IMR-90 (cell line): ENCODE measurements around the gene EMCN. TPM values are rescaled to one million over a fixed set of nuclear protein-coding genes. Genes with fewer than 3 reads are reported as not detected.
A peak's percentile ranks its signal among the peaks of the same experiment; 100 is the strongest.

Source experiments
- ATAC-seq: fragments of 200-7000 bp; cut with Tn5 transposase; 2 replicates; pipeline ENCODE4 v1.9.1; 2020; ENCODE audit warnings: low read depth, mild to moderate bottlenecking, moderate library complexity
- Bru-seq: library from RNA; stranded (reverse); fragments of 400-500 nt; gene quantifications from one replicate; lab custom pipeline; 2021; lab: Mats Ljungman, UMichigan
- BruChase-seq, 2 experiments: library from RNA; stranded (reverse); fragments of 400-500 nt; gene quantifications; one replicate each; lab custom pipeline; 2021; lab: Mats Ljungman, UMichigan
- BruUV-seq: library from RNA; stranded (reverse); fragments of 400-500 nt; replicated peaks from 2 replicates; lab custom pipeline; 2021; lab: Mats Ljungman, UMichigan
- CTCF ChIA-PET: fragments of 300-600 bp; formaldehyde crosslinking; extraction: SDS; loops from one replicate; lab custom pipeline; 2021; ENCODE audit warnings: antibody characterized with exemption; lab: Yijun Ruan, JAX
- POLR2A ChIA-PET: fragments of 300-600 bp; sonication (Branson Sonifier 250); formaldehyde crosslinking; loops from one replicate; lab custom pipeline; 2022; ENCODE audit warnings: antibody characterized with exemption; ENCODE audit not compliant: unreplicated experiment; lab: Charles Lee
- DNase-seq: peaks from one replicate; pipeline ENCODE4 v3.0.0; 2013
- H2AFZ ChIP-seq: replicated peaks from 2 replicates; pipeline ENCODE3; 2013; ENCODE audit warnings: low read length, mild to moderate bottlenecking; ENCODE audit not compliant: poor library complexity
- H2AK5ac ChIP-seq: 2 replicates; pipeline ENCODE4 v1.6.1; 2013; ENCODE audit warnings: low read depth, low read length, inconsistent platforms
- H2AK9ac ChIP-seq: replicated peaks from 2 replicates; pipeline ENCODE3; 2013; ENCODE audit warnings: mild to moderate bottlenecking, low read depth, low read length, moderate library complexity; ENCODE audit not compliant: poor library complexity
- H2BK120ac ChIP-seq: 2 replicates; pipeline ENCODE4 v1.6.1; 2013; ENCODE audit warnings: low read depth, low read length, inconsistent platforms
- H2BK15ac ChIP-seq: 3 replicates; pipeline ENCODE4 v1.6.1; 2013; ENCODE audit warnings: low read depth, low read length, inconsistent platforms
- H2BK20ac ChIP-seq: 2 replicates; pipeline ENCODE4 v1.6.1; 2013; ENCODE audit warnings: low read depth, mild to moderate bottlenecking, inconsistent platforms, low read length, moderate library complexity
- H2BK5ac ChIP-seq: 2 replicates; pipeline ENCODE4 v1.6.1; 2013; ENCODE audit warnings: mild to moderate bottlenecking, low read depth, low read length, inconsistent platforms; ENCODE audit not compliant: poor library complexity, severe bottlenecking
- H3K14ac ChIP-seq: replicated peaks from 2 replicates; pipeline ENCODE4 v1.6.1; 2013; ENCODE audit warnings: low read depth, low read length, inconsistent platforms
- H3K18ac ChIP-seq: 2 replicates; pipeline ENCODE4 v1.6.1; 2013; ENCODE audit warnings: low read depth, low read length, control low read depth
- H3K23ac ChIP-seq: 2 replicates; pipeline ENCODE4 v1.6.1; 2013; ENCODE audit warnings: low read depth, low read length, inconsistent platforms
- H3K27ac ChIP-seq: 2 replicates; pipeline ENCODE4 v1.5.1; 2013; ENCODE audit warnings: mild to moderate bottlenecking, control low read depth, low read length; ENCODE audit not compliant: insufficient read depth
- H3K27me3 ChIP-seq: 2 replicates; pipeline ENCODE4 v1.6.1; 2013; ENCODE audit warnings: low read length; ENCODE audit not compliant: control insufficient read depth, insufficient read depth
- H3K36me3 ChIP-seq: 2 replicates; pipeline ENCODE4 v1.6.1; 2013; ENCODE audit warnings: low read length, mixed read lengths; ENCODE audit not compliant: control insufficient read depth, insufficient read depth
- H3K4ac ChIP-seq: 2 replicates; pipeline ENCODE4 v1.6.1; 2013; ENCODE audit warnings: low read depth, low read length, inconsistent platforms
- H3K4me1 ChIP-seq: 2 replicates; pipeline ENCODE4 v1.6.1; 2013; ENCODE audit warnings: low read length, mixed read lengths; ENCODE audit not compliant: control insufficient read depth, insufficient read depth
- H3K4me2 ChIP-seq: 2 replicates; pipeline ENCODE4 v1.6.1; 2013; ENCODE audit warnings: low read depth, mild to moderate bottlenecking, control low read depth, low read length, moderate library complexity
- H3K4me3 ChIP-seq: 2 replicates; pipeline ENCODE4 v1.5.1; 2013; ENCODE audit warnings: low read depth, mild to moderate bottlenecking, control low read depth, low read length, moderate library complexity; ENCODE audit not compliant: insufficient read depth
- H3K56ac ChIP-seq: 2 replicates; pipeline ENCODE4 v1.6.1; 2013; ENCODE audit warnings: low read length, inconsistent platforms; ENCODE audit not compliant: insufficient read depth; ENCODE audit errors: extremely low read depth
- H3K79me1 ChIP-seq, 2 experiments: 2 replicates each; pipeline ENCODE4 v1.6.1; 2013; ENCODE audit warnings: low read length in 2 of 2, inconsistent platforms in 1 of 2, low read depth in 1 of 2
- H3K9ac ChIP-seq: 2 replicates; pipeline ENCODE4 v1.6.1; 2013; ENCODE audit warnings: low read depth, low read length, control low read depth
- H3K9me1 ChIP-seq: 2 replicates; pipeline ENCODE4 v1.6.1; 2013; ENCODE audit warnings: low read length, inconsistent platforms; ENCODE audit not compliant: insufficient read depth
- H3K9me3 ChIP-seq: 2 replicates; pipeline ENCODE4 v1.6.1; 2013; ENCODE audit warnings: low read length; ENCODE audit not compliant: control insufficient read depth, insufficient read depth
- H4K20me1 ChIP-seq: 2 replicates; pipeline ENCODE4 v1.6.1; 2013; ENCODE audit warnings: low read length, inconsistent platforms; ENCODE audit not compliant: insufficient read depth
- H4K5ac ChIP-seq: 2 replicates; pipeline ENCODE4 v1.6.1; 2013; ENCODE audit warnings: mild to moderate bottlenecking, low read depth, low read length, control low read depth
- H4K8ac ChIP-seq, 2 experiments: 2 replicates each; pipeline ENCODE4 v1.6.1; 2013; ENCODE audit warnings: low read depth in 2 of 2, low read length in 2 of 2, control low read depth in 1 of 2, inconsistent platforms in 1 of 2
- H4K91ac ChIP-seq: 2 replicates; pipeline ENCODE4 v1.6.1; 2013; ENCODE audit warnings: low read depth, low read length, inconsistent platforms; ENCODE audit not compliant: insufficient read depth
- MAZ ChIP-seq: IDR thresholded peaks from 2 replicates; pipeline ENCODE4 v1.6.1; 2012; ENCODE audit warnings: low read depth, mild to moderate bottlenecking, low read length, improper control_type of control experiment, moderate library complexity, borderline replicate concordance
- RFX5 ChIP-seq: IDR thresholded peaks from 2 replicates; pipeline ENCODE4 v1.8.0; 2012; ENCODE audit warnings: low read depth, mild to moderate bottlenecking, low read length, moderate library complexity
- WGBS, 2 experiments: methylation state at CpG; one replicate each; pipeline versions ENCODE4 v1.1.5 to v1.1.7; 2013; ENCODE audit warnings: missing lambda C conversion rate in 2 of 2; ENCODE audit not compliant: insufficient read length in 1 of 2; ENCODE audit errors: extremely low coverage in 2 of 2; 5-methylcytosine and 5-hydroxymethylcytosine counted together
- dilution Hi-C: fragments of 300-500 bp; cut with HindIII; formaldehyde crosslinking; loops from one replicate; pipeline ENCODE4 v1.14.3; 2018; ENCODE audit warnings: low sequenced_read_pairs; ENCODE audit not compliant: unreplicated experiment
- in situ Hi-C: fragments of 300-500 bp; cut with MboI; formaldehyde crosslinking; loops from 3 replicates; pipeline ENCODE4 v1.14.3; 2019; ENCODE audit warnings: low sequenced_read_pairs, inconsistent platforms, mixed read lengths
- intact Hi-C: fragments of 100-400 bp; cut with micrococcal nuclease; formaldehyde crosslinking; loops from 2 replicates; pipeline ENCODE4 v1.10.0; 2022
- long read RNA-seq: library from polyadenylated mRNA; unstranded; transcript quantifications from one replicate; pipeline ENCODE4 v2.0.0, GENCODE V29; 2021; ENCODE audit not compliant: unreplicated experiment
- polyA plus RNA-seq, 3 experiments: library from polyadenylated mRNA; depleted of rRNA; stranded (reverse); fragments of >200 nt; gene quantifications; 2 replicates each; pipeline ENCODE4 v1.2.3, GENCODE V29; 2012; ENCODE audit warnings: low replicate concordance in 1 of 3
- total RNA-seq: library from RNA; depleted of rRNA; stranded (reverse); fragments of >200 nt; gene quantifications from 2 replicates; pipeline ENCODE4 v1.2.3, GENCODE V29; 2012; rRNA removed

Gene EMCN, protein sequence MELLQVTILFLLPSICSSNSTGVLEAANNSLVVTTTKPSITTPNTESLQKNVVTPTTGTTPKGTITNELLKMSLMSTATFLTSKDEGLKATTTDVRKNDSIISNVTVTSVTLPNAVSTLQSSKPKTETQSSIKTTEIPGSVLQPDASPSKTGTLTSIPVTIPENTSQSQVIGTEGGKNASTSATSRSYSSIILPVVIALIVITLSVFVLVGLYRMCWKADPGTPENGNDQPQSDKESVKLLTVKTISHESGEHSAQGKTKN
- total RNA-seq (not detected in 2 replicates), polyA plus RNA-seq (2012; rRNA removed) (not detected in 2 replicates), Bru-seq, nascent RNA (percentile 3 among the genes with signal in this experiment), BruChase-seq, experiment 1, labeled RNA remaining after a 6-hour chase (percentile 4 among the genes with signal in this experiment), BruChase-seq, experiment 2, labeled RNA remaining after a 2-hour chase (percentile 2 among the genes with signal in this experiment)
- not detected in 2 replicates for polyA plus RNA-seq (2012; cell fraction: cytosol; rRNA removed)
- polyA plus RNA-seq (2012; cell fraction: nucleus; rRNA removed; ENCODE audit: low replicate concordance), result not detected in 2 replicates
- long read RNA-seq, result 0 reads

DNA sequence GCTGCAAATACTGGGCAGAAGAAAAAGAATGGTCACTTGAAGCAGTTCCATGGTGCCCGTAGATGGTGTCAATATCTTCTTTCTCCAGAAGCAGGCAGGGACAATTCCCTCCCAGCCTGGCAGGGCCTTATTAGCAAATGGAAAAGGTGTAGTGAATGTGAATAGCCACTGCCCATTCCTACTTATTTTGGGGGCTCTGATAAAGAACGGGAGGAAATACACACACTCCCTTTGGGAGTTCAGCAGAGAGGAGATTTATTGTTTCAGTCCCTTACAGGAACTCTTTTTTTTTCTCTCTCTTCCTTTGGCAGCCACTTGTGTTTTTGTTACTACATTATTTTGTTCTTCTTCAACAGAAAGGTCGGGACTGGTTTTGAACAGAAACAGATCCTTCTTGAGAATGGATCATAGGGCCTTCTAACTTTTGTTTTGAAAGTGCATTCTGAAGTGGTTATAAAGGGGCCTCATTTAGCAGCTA is at the start of gene EMCN:
Gene EMCN (minus strand): TSS at position 159 of the 478 bp plus-strand sequence. CDS start 108 bp downstream, at position 51.
- Histone ChIP-seq H3K4me1 (no peaks in the 10 kb centered on the region), H2AK5ac (no peak within 1 kb of the TSS), H3K23ac (no peak within 1 kb of the TSS), H3K18ac (no peak within 1 kb of the TSS), H2BK15ac (no peak within 1 kb of the TSS), H3K9ac (no peak within 1 kb of the TSS), H2AFZ (no peak within 1 kb of the TSS), H3K14ac (no peak within 1 kb of the TSS), H3K27ac (no peak within 1 kb of the TSS), H3K27me3 (no peaks in the 10 kb centered on the region), H4K5ac (no peak within 1 kb of the TSS), H4K8ac (no peak within 1 kb of the TSS), H3K4me2 (no peak within 1 kb of the TSS), H3K56ac (no peak within 1 kb of the TSS), H2BK120ac (no peak within 1 kb of the TSS), H3K4ac (no peak within 1 kb of the TSS), H3K4me3 (no peak within 1 kb of the TSS), H4K20me1 (no peaks in the 10 kb centered on the region), H2BK20ac (no peak within 1 kb of the TSS), H3K36me3 (no peaks in the 10 kb centered on the region), H3K79me1 (no peaks in the 10 kb centered on the region), H2BK5ac (no peak within 1 kb of the TSS), H3K9me3 (no peaks in the 10 kb centered on the region), H2AK9ac (no peak within 1 kb of the TSS), H3K9me1 (no peaks in the 10 kb centered on the region), H4K91ac (no peak within 1 kb of the TSS)
- in situ Hi-C loops (no loop called here), dilution Hi-C loops (no loop called here), intact Hi-C loops (no loop called here)
- BruUV-seq, result no TSS peak
- no CpG with 5 or more reads among the region's 3 CpGs for WGBS, 2 experiments
- DNase-seq (no peak), ATAC-seq (no peak)
- CTCF ChIA-PET, result no interaction called here
- POLR2A ChIA-PET, result no interaction called here
- no peak for TF ChIP-seq MAZ
- TF ChIP-seq RFX5, result no peak
